Adrenal gland (tissue), 5 donors: ENCODE results near the gene SP7.

Experiments
- POLR2A ChIP-seq, 2 donors: fragments of 450-650 bp; IDR thresholded peaks; one replicate each; pipeline ENCODE4 v1.6.1; 2017; ENCODE audit warnings: antibody characterized with exemption in 2 of 2, mild to moderate bottlenecking in 2 of 2, moderate library complexity in 1 of 2
- TF ChIP-seq, protein P1 (sequence below), 6 experiments: fragments of 450-650 bp in 4 of 6; fragments of 200-600 bp in 2 of 6; sonication (generic) in 1 of 6; IDR thresholded peaks; 1 replicate in 5 of 6; 2 replicates in 1 of 6; pipeline versions ENCODE4 v1.5.1 to v1.8.0; 2016 to 2021; ENCODE audit warnings: antibody characterized with exemption in 6 of 6, mild to moderate bottlenecking in 2 of 6, moderate library complexity in 1 of 6
- donor health status: DM: no; HTN: no; CAD: no.

GRCh38 chr12:53355121-53355520 lies 19.0 kb upstream of the SP7 start:
- TF ChIP-seq, protein P1, sequence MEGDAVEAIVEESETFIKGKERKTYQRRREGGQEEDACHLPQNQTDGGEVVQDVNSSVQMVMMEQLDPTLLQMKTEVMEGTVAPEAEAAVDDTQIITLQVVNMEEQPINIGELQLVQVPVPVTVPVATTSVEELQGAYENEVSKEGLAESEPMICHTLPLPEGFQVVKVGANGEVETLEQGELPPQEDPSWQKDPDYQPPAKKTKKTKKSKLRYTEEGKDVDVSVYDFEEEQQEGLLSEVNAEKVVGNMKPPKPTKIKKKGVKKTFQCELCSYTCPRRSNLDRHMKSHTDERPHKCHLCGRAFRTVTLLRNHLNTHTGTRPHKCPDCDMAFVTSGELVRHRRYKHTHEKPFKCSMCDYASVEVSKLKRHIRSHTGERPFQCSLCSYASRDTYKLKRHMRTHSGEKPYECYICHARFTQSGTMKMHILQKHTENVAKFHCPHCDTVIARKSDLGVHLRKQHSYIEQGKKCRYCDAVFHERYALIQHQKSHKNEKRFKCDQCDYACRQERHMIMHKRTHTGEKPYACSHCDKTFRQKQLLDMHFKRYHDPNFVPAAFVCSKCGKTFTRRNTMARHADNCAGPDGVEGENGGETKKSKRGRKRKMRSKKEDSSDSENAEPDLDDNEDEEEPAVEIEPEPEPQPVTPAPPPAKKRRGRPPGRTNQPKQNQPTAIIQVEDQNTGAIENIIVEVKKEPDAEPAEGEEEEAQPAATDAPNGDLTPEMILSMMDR (IDR thresholded peaks at IDR 0.05) = no peak
- TF ChIP-seq POLR2A (IDR thresholded peaks at IDR 0.05) = no peak
